ENCODE measurements around the gene METTL26.

METTL26 gene

DNA sequence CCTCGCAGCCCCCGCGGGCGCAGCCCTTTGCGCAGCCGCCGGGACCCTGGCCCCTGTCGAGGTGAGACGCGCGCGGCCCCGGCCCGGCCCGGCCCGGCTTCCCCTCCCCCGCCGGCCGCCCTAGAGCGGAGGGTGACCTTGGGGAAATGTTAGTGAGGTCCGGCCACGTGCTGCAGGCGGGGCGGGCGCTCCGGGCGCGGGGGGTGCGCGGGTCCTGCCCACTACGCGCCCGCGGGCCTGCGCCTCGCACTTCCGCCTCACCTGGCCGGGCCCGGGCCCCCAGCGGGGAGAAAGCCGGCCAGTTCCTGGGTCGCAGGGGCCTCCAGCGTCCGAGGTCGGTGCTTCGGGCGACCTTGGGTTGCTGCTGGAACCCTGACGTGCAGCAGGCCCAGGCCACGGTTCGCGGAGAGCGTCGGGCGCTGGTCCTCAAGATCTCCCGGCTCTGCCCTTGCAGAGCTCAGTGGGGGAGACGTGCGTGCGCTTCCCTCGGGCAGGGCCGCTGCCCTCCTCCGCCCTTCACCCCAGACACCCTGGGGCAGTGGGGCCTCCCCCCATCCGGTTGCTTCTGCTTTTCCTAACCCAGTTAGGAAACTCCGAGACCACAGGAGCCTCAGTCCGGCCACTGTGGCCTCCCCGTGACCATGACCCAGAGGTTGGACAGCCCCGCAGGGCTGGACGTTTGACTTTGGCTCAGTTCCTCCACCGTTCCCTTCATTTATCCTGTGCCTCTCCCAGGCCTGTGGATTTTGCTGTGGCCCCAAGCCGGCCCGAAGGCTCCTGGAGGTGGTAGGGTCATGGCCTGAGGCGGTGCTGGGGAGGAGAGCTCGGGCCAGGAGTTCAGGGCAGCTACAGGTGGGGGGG is 6.3 kb upstream of the METTL26 start:
- Histone ChIP-seq H3K27me3 (ENCODE audit: insufficient read depth, poor library complexity, severe bottlenecking) (no peaks in the 10 kb centered on the region), H3K27ac (replicated peaks) (peak overlapping the region; percentile 93), H3K4me3 (replicated peaks; ENCODE audit: insufficient read depth, low read length) (peak overlapping the region; percentile 68)
- peak; percentile 62 to 78 for DNase-seq (ENCODE audit: low read depth in 1 of 2, low spot score in 1 of 2)
- no peak for TF ChIP-seq GABPA (IDR thresholded peaks at IDR 0.05; ENCODE audit: low read depth)
- TF ChIP-seq, protein P1, sequence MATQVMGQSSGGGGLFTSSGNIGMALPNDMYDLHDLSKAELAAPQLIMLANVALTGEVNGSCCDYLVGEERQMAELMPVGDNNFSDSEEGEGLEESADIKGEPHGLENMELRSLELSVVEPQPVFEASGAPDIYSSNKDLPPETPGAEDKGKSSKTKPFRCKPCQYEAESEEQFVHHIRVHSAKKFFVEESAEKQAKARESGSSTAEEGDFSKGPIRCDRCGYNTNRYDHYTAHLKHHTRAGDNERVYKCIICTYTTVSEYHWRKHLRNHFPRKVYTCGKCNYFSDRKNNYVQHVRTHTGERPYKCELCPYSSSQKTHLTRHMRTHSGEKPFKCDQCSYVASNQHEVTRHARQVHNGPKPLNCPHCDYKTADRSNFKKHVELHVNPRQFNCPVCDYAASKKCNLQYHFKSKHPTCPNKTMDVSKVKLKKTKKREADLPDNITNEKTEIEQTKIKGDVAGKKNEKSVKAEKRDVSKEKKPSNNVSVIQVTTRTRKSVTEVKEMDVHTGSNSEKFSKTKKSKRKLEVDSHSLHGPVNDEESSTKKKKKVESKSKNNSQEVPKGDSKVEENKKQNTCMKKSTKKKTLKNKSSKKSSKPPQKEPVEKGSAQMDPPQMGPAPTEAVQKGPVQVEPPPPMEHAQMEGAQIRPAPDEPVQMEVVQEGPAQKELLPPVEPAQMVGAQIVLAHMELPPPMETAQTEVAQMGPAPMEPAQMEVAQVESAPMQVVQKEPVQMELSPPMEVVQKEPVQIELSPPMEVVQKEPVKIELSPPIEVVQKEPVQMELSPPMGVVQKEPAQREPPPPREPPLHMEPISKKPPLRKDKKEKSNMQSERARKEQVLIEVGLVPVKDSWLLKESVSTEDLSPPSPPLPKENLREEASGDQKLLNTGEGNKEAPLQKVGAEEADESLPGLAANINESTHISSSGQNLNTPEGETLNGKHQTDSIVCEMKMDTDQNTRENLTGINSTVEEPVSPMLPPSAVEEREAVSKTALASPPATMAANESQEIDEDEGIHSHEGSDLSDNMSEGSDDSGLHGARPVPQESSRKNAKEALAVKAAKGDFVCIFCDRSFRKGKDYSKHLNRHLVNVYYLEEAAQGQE (IDR thresholded peaks at IDR 0.05; ENCODE audit: insufficient replicate concordance, low read depth): peak; percentile 15
- TF ChIP-seq SPI1 (IDR thresholded peaks at IDR 0.05; ENCODE audit: borderline replicate concordance, low read depth): 0 out of 2 replicates have a peak, but pooled peaks have one; percentile 9

DNA sequence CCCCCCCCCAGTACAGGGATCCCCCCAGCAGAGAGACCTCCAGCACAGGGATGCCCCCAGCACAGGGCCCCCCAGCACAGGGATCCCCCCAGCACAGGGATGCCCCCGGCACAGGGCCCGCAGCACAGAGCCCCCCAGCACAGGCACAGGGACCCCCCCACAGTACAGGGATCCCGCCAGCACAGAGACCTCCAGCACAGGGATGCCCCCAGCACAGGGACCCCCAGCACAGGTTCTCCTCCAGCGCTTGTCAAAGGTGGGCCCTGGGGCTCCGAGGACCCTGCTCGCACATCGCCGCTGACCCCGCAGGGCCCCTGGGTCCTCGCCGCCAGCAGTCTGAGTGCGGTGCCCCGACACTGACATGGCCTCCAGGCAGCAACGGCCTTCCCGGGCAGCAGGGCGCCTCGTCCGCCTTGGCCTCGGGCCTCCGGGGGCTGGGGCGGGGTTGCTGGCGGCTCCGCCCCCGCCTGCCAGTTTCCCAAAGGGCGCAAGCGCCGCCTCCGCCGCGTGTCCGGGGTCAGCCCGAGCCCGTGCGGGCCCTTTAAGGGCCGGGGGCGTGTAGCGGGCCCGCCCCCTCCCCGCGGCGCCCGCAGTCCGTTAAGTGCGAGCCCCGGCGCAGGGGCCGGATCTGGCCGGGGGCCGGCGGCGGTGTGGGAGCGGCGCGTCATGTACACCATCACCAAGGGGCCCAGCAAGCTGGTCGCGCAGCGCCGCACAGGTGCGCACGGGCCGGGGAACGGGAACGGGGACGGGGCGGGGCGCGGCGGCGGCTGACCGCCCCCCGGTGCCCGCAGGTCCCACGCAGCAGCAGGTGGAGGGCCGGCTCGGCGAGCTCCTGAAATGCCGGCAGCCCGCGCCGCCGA is 5.5 kb upstream of the METTL26 start, which contains the start of gene MCRIP2:
MCRIP2 (plus strand) TSS at position 503 of the 863 bp plus-strand sequence; CDS start at position 667, 164 bp downstream.
- peak; percentile 82 to 84 for DNase-seq (ENCODE audit: low read depth in 1 of 2, low spot score in 1 of 2)
- TF ChIP-seq, protein P2, sequence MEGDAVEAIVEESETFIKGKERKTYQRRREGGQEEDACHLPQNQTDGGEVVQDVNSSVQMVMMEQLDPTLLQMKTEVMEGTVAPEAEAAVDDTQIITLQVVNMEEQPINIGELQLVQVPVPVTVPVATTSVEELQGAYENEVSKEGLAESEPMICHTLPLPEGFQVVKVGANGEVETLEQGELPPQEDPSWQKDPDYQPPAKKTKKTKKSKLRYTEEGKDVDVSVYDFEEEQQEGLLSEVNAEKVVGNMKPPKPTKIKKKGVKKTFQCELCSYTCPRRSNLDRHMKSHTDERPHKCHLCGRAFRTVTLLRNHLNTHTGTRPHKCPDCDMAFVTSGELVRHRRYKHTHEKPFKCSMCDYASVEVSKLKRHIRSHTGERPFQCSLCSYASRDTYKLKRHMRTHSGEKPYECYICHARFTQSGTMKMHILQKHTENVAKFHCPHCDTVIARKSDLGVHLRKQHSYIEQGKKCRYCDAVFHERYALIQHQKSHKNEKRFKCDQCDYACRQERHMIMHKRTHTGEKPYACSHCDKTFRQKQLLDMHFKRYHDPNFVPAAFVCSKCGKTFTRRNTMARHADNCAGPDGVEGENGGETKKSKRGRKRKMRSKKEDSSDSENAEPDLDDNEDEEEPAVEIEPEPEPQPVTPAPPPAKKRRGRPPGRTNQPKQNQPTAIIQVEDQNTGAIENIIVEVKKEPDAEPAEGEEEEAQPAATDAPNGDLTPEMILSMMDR (IDR thresholded peaks at IDR 0.05; ENCODE audit: insufficient read depth, low read length): no peak
- TF ChIP-seq POLR2AphosphoS5 (IDR thresholded peaks at IDR 0.05; ENCODE audit: low read depth): peak; percentile 85
- Histone ChIP-seq H3K4me3 (replicated peaks; ENCODE audit: insufficient read depth, low read length) (peak within 1 kb of the TSS; percentile 68), H3K27ac (replicated peaks) (peak within 1 kb of the TSS; percentile 95), H3K27me3 (ENCODE audit: insufficient read depth, poor library complexity, severe bottlenecking) (no peaks in the 10 kb centered on the region)

DNA sequence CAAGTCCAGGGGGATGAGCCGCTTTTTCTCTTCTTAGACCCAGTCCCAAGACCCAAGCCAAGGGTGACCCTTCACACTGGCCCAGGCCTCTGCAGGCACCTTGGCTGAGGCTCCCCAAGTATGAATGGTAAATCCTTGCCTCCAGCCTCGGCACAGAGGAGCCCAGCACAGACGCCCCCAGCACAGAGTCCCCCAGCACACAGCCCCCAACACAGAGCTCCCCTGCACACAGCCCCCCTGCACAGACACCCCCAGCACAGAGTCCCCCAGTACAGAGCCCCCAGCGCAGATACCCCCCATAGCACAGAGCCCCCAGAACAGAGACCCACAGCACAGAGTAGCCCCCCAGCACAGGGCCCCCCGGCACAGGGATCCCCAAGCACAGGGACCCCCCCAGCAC is 4.5 kb upstream of the METTL26 start:
- DNase-seq (ENCODE audit: low read depth in 1 of 2, low spot score in 1 of 2): no peak
- Histone ChIP-seq H3K27ac (replicated peaks) (no peak overlapping the region), H3K4me3 (replicated peaks; ENCODE audit: insufficient read depth, low read length) (peak overlapping the region; percentile 68), H3K27me3 (ENCODE audit: insufficient read depth, poor library complexity, severe bottlenecking) (no peaks in the 10 kb centered on the region)
- TF ChIP-seq POLR2AphosphoS5 (IDR thresholded peaks at IDR 0.05; ENCODE audit: low read depth) (no peak), SPI1 (IDR thresholded peaks at IDR 0.05; ENCODE audit: borderline replicate concordance, low read depth) (no peak), GABPA (IDR thresholded peaks at IDR 0.05; ENCODE audit: low read depth) (no peak)
- TF ChIP-seq, protein P2 (IDR thresholded peaks at IDR 0.05; ENCODE audit: insufficient read depth, low read length): no peak
- TF ChIP-seq, protein P1 (IDR thresholded peaks at IDR 0.05; ENCODE audit: insufficient replicate concordance, low read depth): no peak

DNA sequence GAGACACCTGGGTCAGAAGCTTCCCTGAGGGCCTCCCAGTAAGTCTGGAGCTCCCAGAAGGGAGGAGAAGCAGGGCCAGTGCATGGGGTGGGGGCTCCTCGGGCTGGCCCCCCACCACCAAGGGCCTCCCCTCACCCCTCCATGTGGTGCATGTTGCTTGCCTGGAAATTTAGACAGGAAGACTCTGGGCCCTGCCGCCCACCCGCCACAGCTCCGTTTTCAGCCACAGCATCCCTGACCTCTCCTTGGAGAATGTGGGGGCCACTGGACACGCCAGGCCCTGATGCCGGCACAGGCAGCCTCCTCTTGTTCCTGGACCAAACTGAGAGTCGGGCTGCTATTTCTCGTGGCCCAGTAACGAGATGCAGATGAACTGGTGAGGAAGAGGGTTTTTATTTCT is 2.7 kb upstream of the METTL26 start:
- TF ChIP-seq SPI1 (IDR thresholded peaks at IDR 0.05; ENCODE audit: borderline replicate concordance, low read depth): no peak
- TF ChIP-seq POLR2AphosphoS5 (IDR thresholded peaks at IDR 0.05; ENCODE audit: low read depth): no peak
- TF ChIP-seq, protein P1 (IDR thresholded peaks at IDR 0.05; ENCODE audit: insufficient replicate concordance, low read depth): no peak
- no peak for TF ChIP-seq GABPA (IDR thresholded peaks at IDR 0.05; ENCODE audit: low read depth)
- TF ChIP-seq, protein P2 (IDR thresholded peaks at IDR 0.05; ENCODE audit: insufficient read depth, low read length): no peak
- no peak overlapping the region for H3K4me3 ChIP-seq (replicated peaks; ENCODE audit: insufficient read depth, low read length)
- H3K27ac ChIP-seq (replicated peaks): no peak overlapping the region
- no peaks in the 10 kb centered on the region for H3K27me3 ChIP-seq (ENCODE audit: insufficient read depth, poor library complexity, severe bottlenecking)
- no peak for DNase-seq (ENCODE audit: low read depth in 1 of 2, low spot score in 1 of 2)
